HepG2 (cell line): ENCODE data around the gene MEF2B. TPM values are rescaled to one million over a fixed set of nuclear protein-coding genes. Genes with fewer than 3 reads are reported as not detected.

ENCODE experiments used
- ATF1 ChIP-seq: IDR thresholded peaks from 2 replicates; pipeline ENCODE4 v1.6.1; 2016; ENCODE audit warnings: mild to moderate bottlenecking, control low read depth
- DPF2 ChIP-seq: sonication (generic); formaldehyde crosslinking; IDR thresholded peaks from 2 replicates; pipeline ENCODE4 v1.4.0; 2020; ENCODE audit warnings: mild to moderate bottlenecking, low read depth, missing genetic modification reagents, borderline replicate concordance
- EHMT2 ChIP-seq: fragments of 200-600 bp; sonication (generic); IDR thresholded peaks from 2 replicates; pipeline ENCODE4 v1.7.0; 2017; ENCODE audit warnings: antibody characterized with exemption, low read depth, low read length, borderline replicate concordance
- KLF13 ChIP-seq: sonication (generic); formaldehyde crosslinking; IDR thresholded peaks from 2 replicates; pipeline ENCODE4 v1.4.0; 2020; ENCODE audit warnings: mild to moderate bottlenecking, missing genetic modification reagents
- MEIS2 ChIP-seq: sonication (generic); formaldehyde crosslinking; IDR thresholded peaks from 2 replicates; pipeline ENCODE4 v1.9.0; 2021; ENCODE audit warnings: mild to moderate bottlenecking, missing genetic modification reagents
- MXD4 ChIP-seq: IDR thresholded peaks from 2 replicates; pipeline ENCODE4 v1.6.1; 2016; ENCODE audit warnings: mild to moderate bottlenecking, missing biosample characterization, missing genetic modification reagents
- MZF1 ChIP-seq: sonication (generic); formaldehyde crosslinking; IDR thresholded peaks from 2 replicates; pipeline ENCODE4 v1.8.1; 2023; ENCODE audit warnings: mild to moderate bottlenecking, missing genetic modification reagents, borderline replicate concordance
- NR2F6 ChIP-seq, 2 experiments: IDR thresholded peaks; 2 replicates each; pipeline ENCODE4 v1.6.1; 2016; ENCODE audit warnings: antibody characterized with exemption in 1 of 2, mild to moderate bottlenecking in 1 of 2
- PRPF4 ChIP-seq: fragments of 200-400 bp; formaldehyde crosslinking; IDR thresholded peaks from 2 replicates; pipeline ENCODE4 v1.6.1; 2016; ENCODE audit warnings: low read length, low read depth; ENCODE audit not compliant: poor library complexity, severe bottlenecking
- RAD51 ChIP-seq: fragments of 450-650 bp; IDR thresholded peaks from 2 replicates; pipeline ENCODE4 v1.6.1; 2016; ENCODE audit warnings: borderline replicate concordance
- RARG ChIP-seq: sonication (generic); formaldehyde crosslinking; IDR thresholded peaks from 2 replicates; pipeline ENCODE4 v1.4.0; 2020; ENCODE audit warnings: low read depth, mild to moderate bottlenecking, missing genetic modification reagents
- SALL2 ChIP-seq: sonication (generic); formaldehyde crosslinking; IDR thresholded peaks from 2 replicates; pipeline ENCODE4 v1.8.1; 2023; ENCODE audit warnings: mild to moderate bottlenecking, missing genetic modification reagents, inconsistent platforms
- SOX13 ChIP-seq, 3 experiments: fragments of 450-650 bp in 1 of 3; sonication (generic) in 1 of 3; formaldehyde crosslinking in 1 of 3; IDR thresholded peaks in 2 of 3; conservative IDR thresholded peaks in 1 of 3; 2 replicates each; pipeline versions ENCODE4 v1.5.0 to v1.6.1; 2016 to 2020; ENCODE audit warnings: antibody characterized with exemption in 1 of 3, mild to moderate bottlenecking in 1 of 3, missing compliant biosample characterization in 1 of 3, missing genetic modification reagents in 1 of 3, moderate library complexity in 1 of 3
- TBL1XR1 ChIP-seq: fragments of 150-350 bp; IDR thresholded peaks from 2 replicates; pipeline ENCODE4 v1.6.1; 2014; ENCODE audit warnings: borderline replicate concordance, low read length; ENCODE audit not compliant: partially characterized antibody
- TCF12 ChIP-seq, 2 experiments: fragments of 450-650 bp in 1 of 2; sonication (generic) in 1 of 2; formaldehyde crosslinking in 1 of 2; IDR thresholded peaks; 2 replicates each; pipeline versions ENCODE4 v1.6.1 to v1.8.0; 2017 to 2022; ENCODE audit warnings: antibody characterized with exemption in 1 of 2, mild to moderate bottlenecking in 1 of 2, missing genetic modification reagents in 1 of 2, moderate library complexity in 1 of 2
- ZNF354B ChIP-seq: sonication (generic); formaldehyde crosslinking; IDR thresholded peaks from 2 replicates; pipeline ENCODE4 v1.8.0; 2022; ENCODE audit warnings: mild to moderate bottlenecking, missing genetic modification reagents
- ZNF383 ChIP-seq: sonication (generic); formaldehyde crosslinking; IDR thresholded peaks from 2 replicates; pipeline ENCODE4 v1.4.0; 2020; ENCODE audit warnings: missing genetic modification reagents, mild to moderate bottlenecking, borderline replicate concordance
- ZNF431 ChIP-seq: sonication (generic); formaldehyde crosslinking; IDR thresholded peaks from 2 replicates; pipeline ENCODE4 v1.9.0; 2022; ENCODE audit warnings: missing genetic modification reagents, low read depth, mild to moderate bottlenecking, borderline replicate concordance
- ZNF619 ChIP-seq: sonication (generic); formaldehyde crosslinking; IDR thresholded peaks from 2 replicates; pipeline ENCODE4 v1.4.0; 2020; ENCODE audit warnings: mild to moderate bottlenecking, missing genetic modification reagents
- ZNF747 ChIP-seq: sonication (generic); formaldehyde crosslinking; IDR thresholded peaks from 2 replicates; pipeline ENCODE4 v1.8.1; 2023; ENCODE audit warnings: missing genetic modification reagents, mild to moderate bottlenecking, borderline replicate concordance
- ZNF773 ChIP-seq: sonication (generic); formaldehyde crosslinking; IDR thresholded peaks from 2 replicates; pipeline ENCODE4 v1.4.0; 2020; ENCODE audit warnings: missing genetic modification reagents, borderline replicate concordance
- ZNF891 ChIP-seq: sonication (generic); formaldehyde crosslinking; IDR thresholded peaks from 2 replicates; pipeline ENCODE4 v1.5.0; 2020; ENCODE audit warnings: mild to moderate bottlenecking, missing genetic modification reagents
- ZSCAN12 ChIP-seq: sonication (generic); formaldehyde crosslinking; IDR thresholded peaks from 2 replicates; pipeline ENCODE4 v1.9.0; 2021; ENCODE audit warnings: mild to moderate bottlenecking, missing genetic modification reagents
- polyA plus RNA-seq, 8 experiments: library from polyadenylated mRNA; depleted of rRNA in 3 of 8; stranded (reverse) in 7 of 8; unstranded in 1 of 8; fragments of >200 nt; fragmentation: Illumina TruSeq in 4 of 8; extraction: Trizol in 4 of 8; gene quantifications; 2 replicates each; pipeline versions ENCODE4 v1.2.1 to v1.2.3, GENCODE V29; 2011 to 2016; ENCODE audit warnings: low read depth in 4 of 8, missing spikeins in 1 of 8, mixed read lengths in 1 of 8; ENCODE audit not compliant: insufficient read depth in 1 of 8
- total RNA-seq, 5 experiments: library from RNA; depleted of rRNA; stranded (reverse); fragments of >200 nt; fragmentation: Illumina TruSeq; extraction: Trizol; gene quantifications; 2 replicates each; pipeline ENCODE4 v1.2.3, GENCODE V29; 2016; ENCODE audit warnings: low read depth in 1 of 5
- TF ChIP-seq, protein P1 (sequence below): sonication (generic); formaldehyde crosslinking; conservative IDR thresholded peaks from 2 replicates; pipeline ENCODE4 v1.4.0; 2020; ENCODE audit warnings: mild to moderate bottlenecking, missing genetic modification reagents, moderate library complexity
- TF ChIP-seq, protein P2 (sequence below): sonication (generic); formaldehyde crosslinking; IDR thresholded peaks from 2 replicates; pipeline ENCODE4 v1.5.0; 2020; ENCODE audit warnings: missing genetic modification reagents

The MEF2B gene
- total and polyA plus RNA-seq, 2 of the 13 experiments (the other 11 are each of a cell fraction or from before 2014, with no cell fraction given), result 1.2 to 1.7 TPM

DNA sequence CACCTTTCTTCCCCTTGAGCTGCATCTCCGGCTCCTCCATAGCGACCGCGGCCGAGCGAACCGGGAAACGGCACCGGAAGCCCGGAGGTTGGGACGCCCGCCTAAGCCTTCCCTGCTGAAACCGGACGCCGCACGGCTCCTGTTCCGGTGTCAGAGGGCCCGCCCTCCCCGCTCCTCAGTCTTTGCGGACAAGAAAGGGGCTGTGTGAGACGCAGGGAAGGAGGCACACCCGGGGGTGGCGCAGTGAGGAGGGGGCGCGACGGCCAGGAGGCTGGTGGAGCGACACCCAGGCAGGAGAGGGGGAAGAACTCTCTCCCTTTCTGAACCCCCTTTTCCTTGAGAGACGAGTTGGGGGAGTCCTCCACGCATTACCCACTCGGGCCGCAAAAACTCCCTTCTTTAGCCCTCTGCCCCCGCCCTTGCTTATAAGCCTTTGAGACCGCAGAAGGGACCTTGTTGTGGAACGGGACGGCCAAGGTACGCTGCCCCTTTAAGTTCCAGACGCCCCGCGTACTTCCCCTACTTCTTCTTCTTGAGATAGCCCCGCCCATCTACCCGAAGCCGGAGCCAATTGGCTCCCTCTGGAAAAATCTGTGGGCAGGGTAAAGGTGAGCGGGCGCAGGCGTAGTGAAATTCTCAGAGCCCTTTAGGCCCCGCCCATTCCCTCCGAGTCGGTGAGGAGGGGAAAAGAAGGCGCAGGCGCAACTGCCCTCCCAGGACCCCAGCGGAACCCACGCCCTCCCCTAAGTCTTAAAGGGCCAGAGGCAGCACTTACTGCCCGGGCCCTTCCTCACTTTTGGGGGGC lies 22.2 kb upstream of the MEF2B start, which contains the start of the genes BORCS8 and RFXANK (continued):
- TF ChIP-seq, protein P1, sequence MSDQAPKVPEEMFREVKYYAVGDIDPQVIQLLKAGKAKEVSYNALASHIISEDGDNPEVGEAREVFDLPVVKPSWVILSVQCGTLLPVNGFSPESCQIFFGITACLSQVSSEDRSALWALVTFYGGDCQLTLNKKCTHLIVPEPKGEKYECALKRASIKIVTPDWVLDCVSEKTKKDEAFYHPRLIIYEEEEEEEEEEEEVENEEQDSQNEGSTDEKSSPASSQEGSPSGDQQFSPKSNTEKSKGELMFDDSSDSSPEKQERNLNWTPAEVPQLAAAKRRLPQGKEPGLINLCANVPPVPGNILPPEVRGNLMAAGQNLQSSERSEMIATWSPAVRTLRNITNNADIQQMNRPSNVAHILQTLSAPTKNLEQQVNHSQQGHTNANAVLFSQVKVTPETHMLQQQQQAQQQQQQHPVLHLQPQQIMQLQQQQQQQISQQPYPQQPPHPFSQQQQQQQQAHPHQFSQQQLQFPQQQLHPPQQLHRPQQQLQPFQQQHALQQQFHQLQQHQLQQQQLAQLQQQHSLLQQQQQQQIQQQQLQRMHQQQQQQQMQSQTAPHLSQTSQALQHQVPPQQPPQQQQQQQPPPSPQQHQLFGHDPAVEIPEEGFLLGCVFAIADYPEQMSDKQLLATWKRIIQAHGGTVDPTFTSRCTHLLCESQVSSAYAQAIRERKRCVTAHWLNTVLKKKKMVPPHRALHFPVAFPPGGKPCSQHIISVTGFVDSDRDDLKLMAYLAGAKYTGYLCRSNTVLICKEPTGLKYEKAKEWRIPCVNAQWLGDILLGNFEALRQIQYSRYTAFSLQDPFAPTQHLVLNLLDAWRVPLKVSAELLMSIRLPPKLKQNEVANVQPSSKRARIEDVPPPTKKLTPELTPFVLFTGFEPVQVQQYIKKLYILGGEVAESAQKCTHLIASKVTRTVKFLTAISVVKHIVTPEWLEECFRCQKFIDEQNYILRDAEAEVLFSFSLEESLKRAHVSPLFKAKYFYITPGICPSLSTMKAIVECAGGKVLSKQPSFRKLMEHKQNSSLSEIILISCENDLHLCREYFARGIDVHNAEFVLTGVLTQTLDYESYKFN (CRISPR knock-in tag), result peak; percentile 69
- TF ChIP-seq RARG (CRISPR knock-in tag), result no peak
- no peak for TF ChIP-seq RAD51
- TF ChIP-seq ZNF354B (CRISPR knock-in tag), result no peak
- TF ChIP-seq DPF2 (CRISPR knock-in tag), result no peak
- no peak for TF ChIP-seq ATF1 (CRISPR knock-in tag)
- TF ChIP-seq ZNF891 (CRISPR knock-in tag), result peak; percentile 73; the same call in 1 of the 2 replicates
- TF ChIP-seq ZSCAN12 (CRISPR knock-in tag), result no peak
- TF ChIP-seq SALL2 (CRISPR knock-in tag), result 0 out of 2 replicates have a peak, but pooled peaks have one; percentile 31
- no peak for TF ChIP-seq ZNF431
- TF ChIP-seq, protein P2, sequence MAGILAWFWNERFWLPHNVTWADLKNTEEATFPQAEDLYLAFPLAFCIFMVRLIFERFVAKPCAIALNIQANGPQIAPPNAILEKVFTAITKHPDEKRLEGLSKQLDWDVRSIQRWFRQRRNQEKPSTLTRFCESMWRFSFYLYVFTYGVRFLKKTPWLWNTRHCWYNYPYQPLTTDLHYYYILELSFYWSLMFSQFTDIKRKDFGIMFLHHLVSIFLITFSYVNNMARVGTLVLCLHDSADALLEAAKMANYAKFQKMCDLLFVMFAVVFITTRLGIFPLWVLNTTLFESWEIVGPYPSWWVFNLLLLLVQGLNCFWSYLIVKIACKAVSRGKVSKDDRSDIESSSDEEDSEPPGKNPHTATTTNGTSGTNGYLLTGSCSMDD (CRISPR knock-in tag), result no peak
- no peak for TF ChIP-seq TCF12 (IDR thresholded peaks at IDR 0.05)
- TF ChIP-seq TCF12 (CRISPR knock-in tag; IDR thresholded peaks at IDR 0.05), result no peak; the same call in 1 of the 2 replicates
- no peak for TF ChIP-seq ZNF773 (CRISPR knock-in tag)
- TF ChIP-seq ZNF619 (CRISPR knock-in tag), result no peak
- no peak for TF ChIP-seq MZF1
- TF ChIP-seq EHMT2, result no peak
- no peak for TF ChIP-seq NR2F6 (IDR thresholded peaks at IDR 0.05)
- no peak for TF ChIP-seq NR2F6 (CRISPR knock-in tag; IDR thresholded peaks at IDR 0.05)
- TF ChIP-seq KLF13 (CRISPR knock-in tag), result no peak
- no peak for TF ChIP-seq ZNF383 (CRISPR knock-in tag)
- peak; percentile 91 for TF ChIP-seq ZNF747 (CRISPR knock-in tag)
- TF ChIP-seq MEIS2, result no peak
- TF ChIP-seq SOX13 (IDR thresholded peaks at IDR 0.05), result no peak
- no peak for TF ChIP-seq SOX13 (CRISPR knock-in tag; conservative IDR thresholded peaks at IDR 0.05 in 1 of 2, IDR thresholded peaks at IDR 0.05 in 1 of 2)
- no peak for TF ChIP-seq PRPF4
- peak; percentile 73 for TF ChIP-seq MXD4
- TF ChIP-seq TBL1XR1, result no peak
